CD4-positive, alpha-beta T cell (primary cell): ENCODE measurements around the gene ZNF775. TPM values are rescaled to one million over a fixed set of nuclear protein-coding genes. Genes with fewer than 3 reads are reported as not detected.
A peak's percentile ranks its signal among the peaks of the same experiment; 100 is the strongest.

Experiments
- ATAC-seq: fragments of 200-7000 bp; cut with Tn5 transposase; one replicate; pipeline ENCODE4 v1.10.0; 2022; ENCODE audit warnings: mild to moderate bottlenecking; ENCODE audit not compliant: poor library complexity
- CTCF ChIA-PET: fragments of 350-600 bp; sonication (Branson Sonifier 250); formaldehyde crosslinking; loops from one replicate; lab custom pipeline; 2021; ENCODE audit warnings: antibody characterized with exemption, inconsistent platforms; lab: Charles Lee
- POLR2A ChIA-PET: fragments of 350-600 bp; sonication (Branson Sonifier 250); formaldehyde crosslinking; loops from one replicate; lab custom pipeline; 2021; ENCODE audit warnings: antibody characterized with exemption, inconsistent platforms; lab: Charles Lee
- DNase-seq, 14 experiments: peaks; one replicate each; pipeline ENCODE4 v3.0.0-alpha.2; 2013 to 2020; ENCODE audit warnings: mixed read lengths in 2 of 14
- H3K27ac ChIP-seq, 2 donors: one replicate each; pipeline versions ENCODE4 v1.5.1 to v1.7.0; 2013; ENCODE audit warnings: low read length in 2 of 2, low read depth in 1 of 2, mild to moderate bottlenecking in 1 of 2
- H3K27me3 ChIP-seq, 2 experiments: 1 replicate in 1 of 2; 2 replicates in 1 of 2; pipeline versions ENCODE4 v1.6.1 to v1.7.0; 2013; ENCODE audit warnings: low read length in 2 of 2, control low read depth in 1 of 2, mild to moderate bottlenecking in 1 of 2, moderate library complexity in 1 of 2; ENCODE audit not compliant: insufficient read depth in 2 of 2, control insufficient read depth in 1 of 2
- H3K36me3 ChIP-seq: one replicate; pipeline ENCODE4 v1.6.1; 2013; ENCODE audit warnings: low read length, control low read depth; ENCODE audit not compliant: insufficient read depth
- H3K4me1 ChIP-seq: one replicate; pipeline ENCODE4 v1.6.1; 2013; ENCODE audit warnings: low read length, control low read depth; ENCODE audit not compliant: insufficient read depth
- H3K4me3 ChIP-seq: one replicate; pipeline ENCODE4 v1.5.1; 2013; ENCODE audit warnings: mild to moderate bottlenecking, low read length, moderate library complexity
- H3K9me3 ChIP-seq, 2 experiments: 1 replicate in 1 of 2; 2 replicates in 1 of 2; pipeline versions ENCODE4 v1.6.1 to v1.7.0; 2013; ENCODE audit warnings: low read length in 2 of 2, mild to moderate bottlenecking in 2 of 2, control low read depth in 1 of 2, moderate library complexity in 1 of 2; ENCODE audit not compliant: control insufficient read depth in 1 of 2, insufficient read depth in 1 of 2
- H3K27ac Mint-ChIP-seq: one replicate; pipeline ENCODE4 v1.8.0; 2020; ENCODE audit warnings: mixed read lengths
- H3K27me3 Mint-ChIP-seq: one replicate; pipeline ENCODE4 v1.8.0; 2021; ENCODE audit warnings: mixed read lengths
- H3K36me3 Mint-ChIP-seq: one replicate; pipeline ENCODE4 v1.8.0; 2021; ENCODE audit warnings: low read depth, mixed read lengths
- H3K4me1 Mint-ChIP-seq: one replicate; pipeline ENCODE4 v1.8.0; 2021; ENCODE audit warnings: low read depth, mixed read lengths
- H3K4me3 Mint-ChIP-seq: one replicate; pipeline ENCODE4 v1.8.0; 2020; ENCODE audit warnings: mild to moderate bottlenecking, mixed read lengths
- H3K9me3 Mint-ChIP-seq: one replicate; pipeline ENCODE4 v1.8.0; 2020; ENCODE audit warnings: mixed read lengths
- intact Hi-C, 2 experiments: fragments of 100-400 bp; cut with DNase I in 1 of 2; cut with micrococcal nuclease in 1 of 2; formaldehyde crosslinking; loops; one replicate each; pipeline versions ENCODE4 v1.15.1 to v1.9.0; 2023 to 2025; cut with DNase I, micrococcal nuclease
- polyA plus RNA-seq, 2 donors: library from polyadenylated mRNA; unstranded; fragments of 120-200 nt; gene quantifications; one replicate each; pipeline ENCODE4 v1.2.1, GENCODE V29; 2013
- total RNA-seq, 174 experiments: library from RNA in 2 of 174; stranded (reverse) in 2 of 174; gene quantifications; one replicate each; pipeline ENCODE4 v1.2.3 and lab custom pipeline; 2021 to 2026
- TF ChIP-seq, protein P1 (sequence below): fragments of 200-600 bp; IDR thresholded peaks from one replicate; pipeline ENCODE4 v1.8.0; 2022; ENCODE audit warnings: antibody characterized with exemption, mild to moderate bottlenecking

The ZNF775 gene
- total RNA-seq (under 1 TPM; 0.38 to 0.45 TPM), total RNA-seq (lab: John Stamatoyannopoulos, UW) (0.47 to 6.9 (median 3.5) reads per million in 172 experiments)
- polyA plus RNA-seq (2013, experiment 1 of 2): 3.8 TPM
- polyA plus RNA-seq (2013, experiment 2 of 2): 3.0 TPM

DNA sequence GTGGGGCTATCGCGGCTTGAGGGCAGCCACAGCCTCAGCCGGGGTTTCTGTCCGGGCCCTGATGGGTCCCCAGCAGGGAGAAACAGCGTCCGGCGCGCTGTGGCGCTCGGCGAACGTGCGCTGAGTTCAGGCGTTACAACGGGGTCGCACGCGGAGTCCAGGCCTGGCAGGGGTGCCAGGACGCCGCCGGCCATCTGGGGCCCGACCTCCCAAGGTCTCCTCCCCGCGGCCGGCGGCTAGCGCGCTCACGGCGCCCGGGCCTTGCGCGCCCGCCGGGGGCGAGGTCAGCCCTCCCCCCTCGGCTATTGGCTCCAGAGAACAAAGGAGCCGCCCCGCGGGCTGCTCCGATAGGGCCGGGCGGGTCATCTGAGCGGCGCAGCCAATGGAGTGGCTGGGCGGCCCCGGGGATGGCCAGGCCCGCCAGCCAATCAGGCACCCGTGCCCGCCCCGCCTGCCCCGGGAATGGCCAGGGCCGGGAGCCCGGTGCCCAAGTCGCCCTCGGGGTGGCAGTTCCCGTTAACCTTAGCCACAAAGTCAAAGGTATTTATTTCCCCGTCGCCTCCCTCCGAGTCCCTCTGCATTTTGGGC, at the start of gene ZNF775:
Gene ZNF775, plus strand, starts transcription at position 478 of the 588 bp plus-strand sequence. CDS start 9,141 bp downstream, outside the sequence.
- peaks cover 46% of the 10 kb centered on the region for H3K4me1 ChIP-seq
- ChIA-PET CTCF (interaction anchor here (1.6 kb wide), 1 partner anchor 11 kb away, joined by 6 read pairs; the partner anchor contains the start of gene REPIN1), POLR2A (interaction anchor here (1.0 to 2.0 kb wide), 4 partner anchors 10 to 27 kb away, joined by 3 to 29 read pairs (median 12); partner anchors contain the start of gene REPIN1)
- H3K27ac Mint-ChIP-seq: peak within 1 kb of the TSS; percentile 84
- no peaks in the 10 kb centered on the region for H3K9me3 ChIP-seq
- H3K4me3 ChIP-seq: peak within 1 kb of the TSS; percentile 85
- DNase-seq: peak; percentile 80 to 95 (median 90)
- intact Hi-C loops: loop anchor here (1.0 to 2.0 kb wide), 3 partner anchors 22 to 26 kb away; a partner anchor contains a TSS
- ATAC-seq: peak; percentile 94
- H3K36me3 ChIP-seq: peaks cover 2% of the 10 kb centered on the region
- peaks cover 65% of the 10 kb centered on the region for H3K4me1 Mint-ChIP-seq
- H3K27me3 Mint-ChIP-seq: no peaks in the 10 kb centered on the region
- TF ChIP-seq, protein P1, sequence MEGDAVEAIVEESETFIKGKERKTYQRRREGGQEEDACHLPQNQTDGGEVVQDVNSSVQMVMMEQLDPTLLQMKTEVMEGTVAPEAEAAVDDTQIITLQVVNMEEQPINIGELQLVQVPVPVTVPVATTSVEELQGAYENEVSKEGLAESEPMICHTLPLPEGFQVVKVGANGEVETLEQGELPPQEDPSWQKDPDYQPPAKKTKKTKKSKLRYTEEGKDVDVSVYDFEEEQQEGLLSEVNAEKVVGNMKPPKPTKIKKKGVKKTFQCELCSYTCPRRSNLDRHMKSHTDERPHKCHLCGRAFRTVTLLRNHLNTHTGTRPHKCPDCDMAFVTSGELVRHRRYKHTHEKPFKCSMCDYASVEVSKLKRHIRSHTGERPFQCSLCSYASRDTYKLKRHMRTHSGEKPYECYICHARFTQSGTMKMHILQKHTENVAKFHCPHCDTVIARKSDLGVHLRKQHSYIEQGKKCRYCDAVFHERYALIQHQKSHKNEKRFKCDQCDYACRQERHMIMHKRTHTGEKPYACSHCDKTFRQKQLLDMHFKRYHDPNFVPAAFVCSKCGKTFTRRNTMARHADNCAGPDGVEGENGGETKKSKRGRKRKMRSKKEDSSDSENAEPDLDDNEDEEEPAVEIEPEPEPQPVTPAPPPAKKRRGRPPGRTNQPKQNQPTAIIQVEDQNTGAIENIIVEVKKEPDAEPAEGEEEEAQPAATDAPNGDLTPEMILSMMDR: no peak
- peak within 1 kb of the TSS; percentile 54 to 55 for H3K27ac ChIP-seq
- H3K9me3 Mint-ChIP-seq: no peaks in the 10 kb centered on the region
- H3K27me3 ChIP-seq: no peaks in the 10 kb centered on the region
- H3K4me3 Mint-ChIP-seq: peak within 1 kb of the TSS; percentile 90
- peaks cover 16% of the 10 kb centered on the region for H3K36me3 Mint-ChIP-seq

DNA sequence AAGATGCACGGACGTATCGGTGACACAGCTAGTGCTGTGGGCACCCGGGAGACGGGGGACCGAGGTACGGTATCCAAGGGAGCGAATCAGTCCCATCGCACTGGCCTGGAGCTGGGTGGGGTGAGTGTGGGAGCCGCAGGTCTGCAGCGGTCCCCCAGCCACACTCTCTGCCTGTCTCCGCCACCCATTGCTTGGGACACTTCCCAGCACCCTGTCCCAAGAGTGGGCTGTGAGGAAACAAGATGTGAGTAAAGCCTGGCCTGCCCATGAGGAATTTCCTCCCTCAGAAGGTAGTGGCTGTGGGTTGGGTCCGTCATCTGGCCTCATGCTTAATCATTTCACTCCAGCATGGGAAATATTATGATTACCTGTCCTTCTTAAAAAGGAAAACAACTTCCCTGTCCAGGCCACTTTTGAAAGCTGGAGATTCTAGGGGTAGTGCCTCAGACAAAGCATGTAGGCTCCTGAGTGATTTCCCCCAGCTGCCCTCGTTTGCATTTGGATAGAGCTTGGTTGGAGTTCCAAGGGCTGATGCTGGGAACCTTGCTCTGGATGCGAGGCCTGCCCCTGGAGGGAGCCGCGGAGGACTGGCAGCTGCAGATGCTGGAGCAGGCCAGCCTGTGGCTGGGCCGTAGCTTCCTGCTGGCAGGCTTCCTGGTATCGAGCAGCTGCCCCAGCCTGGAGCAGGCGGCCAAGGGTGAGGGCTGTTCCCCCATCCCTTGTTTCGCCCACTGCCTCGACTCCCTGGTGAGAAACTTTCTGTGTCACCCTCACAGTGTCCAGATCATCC, 49.6 kb upstream of the ZNF775 start:
- peaks cover 11% of the 10 kb centered on the region for H3K4me1 ChIP-seq
- H3K9me3 ChIP-seq: no peaks in the 10 kb centered on the region
- H3K36me3 Mint-ChIP-seq: peaks cover 52% of the 10 kb centered on the region
- DNase-seq (no peak), ATAC-seq (no peak)
- no peak overlapping the region for H3K4me3 ChIP-seq
- ChIA-PET CTCF (no interaction called here), POLR2A (no interaction called here)
- intact Hi-C loops: no loop called here
- TF ChIP-seq, protein P1: no peak
- H3K4me3 Mint-ChIP-seq: no peak overlapping the region
- no peak overlapping the region for H3K27ac Mint-ChIP-seq
- no peaks in the 10 kb centered on the region for H3K9me3 Mint-ChIP-seq
- peaks cover 20% of the 10 kb centered on the region for H3K4me1 Mint-ChIP-seq
- no peaks in the 10 kb centered on the region for H3K27me3 ChIP-seq
- no peaks in the 10 kb centered on the region for H3K27me3 Mint-ChIP-seq
- no peak overlapping the region for H3K27ac ChIP-seq
- peaks cover 43% of the 10 kb centered on the region for H3K36me3 ChIP-seq

DNA sequence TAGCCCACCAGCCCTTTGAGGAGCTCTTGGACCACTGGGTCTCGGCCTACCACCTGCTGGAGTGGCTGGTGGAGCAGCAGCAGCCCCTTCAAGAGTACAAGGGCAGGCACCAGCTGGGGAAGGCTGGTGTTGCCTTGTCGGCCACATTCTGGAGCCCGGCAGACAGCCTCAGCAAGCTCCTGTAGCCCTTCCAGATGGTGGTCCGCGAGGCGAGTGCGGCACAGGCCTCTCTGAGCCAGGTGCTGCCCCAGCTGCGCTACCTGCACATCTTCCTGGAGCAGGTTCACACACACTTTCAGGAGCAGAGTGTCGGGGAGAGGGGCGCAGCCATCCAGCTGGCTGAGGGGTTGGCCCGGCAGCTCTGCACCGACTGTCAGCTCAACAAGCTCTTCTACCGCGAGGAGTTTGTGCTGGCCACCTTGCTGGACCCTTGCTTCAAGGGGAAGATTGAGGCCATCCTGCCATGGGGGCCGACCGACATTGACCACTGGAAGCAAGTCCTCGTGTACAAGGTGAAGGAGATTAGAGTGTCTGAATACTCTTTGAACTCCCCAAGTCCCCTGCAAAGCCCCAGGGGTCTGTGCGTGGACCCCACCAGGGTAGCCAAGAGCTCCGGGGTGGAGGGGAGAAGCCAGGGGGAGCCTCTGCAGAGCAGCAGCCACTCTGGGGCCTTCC, 48.8 kb upstream of the ZNF775 start:
- intact Hi-C loops: no loop called here
- DNase-seq (no peak), ATAC-seq (no peak)
- H3K27ac Mint-ChIP-seq: no peak overlapping the region
- Histone ChIP-seq H3K4me3 (no peak overlapping the region), H3K4me1 (peaks cover 2% of the 10 kb centered on the region), H3K27ac (no peak overlapping the region), H3K36me3 (peaks cover 43% of the 10 kb centered on the region), H3K27me3 (no peaks in the 10 kb centered on the region), H3K9me3 (no peaks in the 10 kb centered on the region)
- TF ChIP-seq, protein P1: no peak
- CTCF ChIA-PET: no interaction called here
- peaks cover 47% of the 10 kb centered on the region for H3K36me3 Mint-ChIP-seq
- peaks cover 12% of the 10 kb centered on the region for H3K4me1 Mint-ChIP-seq
- no peaks in the 10 kb centered on the region for H3K27me3 Mint-ChIP-seq
- H3K4me3 Mint-ChIP-seq: no peak overlapping the region
- no peaks in the 10 kb centered on the region for H3K9me3 Mint-ChIP-seq
- POLR2A ChIA-PET: no interaction called here
